BJ (cell line): ENCODE results near the gene OSBPL1A. TPM values are rescaled to one million over a fixed set of nuclear protein-coding genes. Genes with fewer than 3 reads are reported as not detected.

Experiments used
- CTCF ChIA-PET: fragments of 350-600 bp; formaldehyde crosslinking; extraction: SDS; loops from one replicate; lab custom pipeline; 2021; ENCODE audit warnings: antibody characterized with exemption, inconsistent platforms; lab: Yijun Ruan, JAX
- POLR2A ChIA-PET: fragments of 300-600 bp; sonication (Branson Sonifier 250); formaldehyde crosslinking; extraction: SDS; loops from one replicate; lab custom pipeline; 2021; ENCODE audit warnings: antibody characterized with exemption; lab: Charles Lee
- DNase-seq: peaks from one replicate; pipeline ENCODE4 v3.0.0-alpha.2; 2011; ENCODE audit warnings: low read depth
- H3K27me3 ChIP-seq: 2 replicates; pipeline ENCODE4 v1.6.0; 2011; ENCODE audit warnings: low read length; ENCODE audit not compliant: control insufficient read depth, insufficient read depth
- H3K36me3 ChIP-seq: 2 replicates; pipeline ENCODE4 v1.5.1; 2011; ENCODE audit warnings: low read length; ENCODE audit not compliant: control insufficient read depth, insufficient read depth
- H3K4me3 ChIP-seq: 2 replicates; pipeline ENCODE4 v1.5.1; 2011; ENCODE audit warnings: low read depth, mild to moderate bottlenecking, control low read depth, low read length
- CTCF ChIP-seq: IDR thresholded peaks from 2 replicates; pipeline ENCODE4 v1.5.1; 2011; ENCODE audit warnings: low read depth, mild to moderate bottlenecking, control low read depth, inconsistent platforms, low read length, moderate library complexity; ENCODE audit not compliant: insufficient read depth
- polyA plus RNA-seq: library from polyadenylated mRNA; depleted of rRNA; stranded (reverse); fragments of >200 nt; gene quantifications from 2 replicates; pipeline ENCODE4 v1.2.3, GENCODE V29; 2011

The OSBPL1A gene
- polyA plus RNA-seq, 1 experiment = 20.1 TPM

- H3K4me3 ChIP-seq = no peak overlapping the region
- H3K27me3 ChIP-seq = no peaks in the 10 kb centered on the region
- CTCF ChIA-PET = interaction anchor here (0.9 to 1.0 kb wide), 2 partner anchors 23 to 252 kb away, joined by 3 read pairs; no protein-coding TSS in a partner anchor
- DNase-seq = no peak
- H3K36me3 ChIP-seq = no peaks in the 10 kb centered on the region
- POLR2A ChIA-PET = no interaction called here
- no peak for TF ChIP-seq CTCF
Measured at GRCh38 chr18:24201699-24202687, 195.6 kb downstream of the OSBPL1A start.

GRCh38 chr18:24200494-24201290, 196.9 kb downstream of the OSBPL1A start:
- Histone ChIP-seq H3K27me3 (no peaks in the 10 kb centered on the region), H3K36me3 (no peaks in the 10 kb centered on the region), H3K4me3 (no peak overlapping the region)
- no peak for DNase-seq
- CTCF ChIA-PET = interaction anchor here (0.9 to 1.2 kb wide), 2 partner anchors 11 to 22 kb away, joined by 3 to 4 read pairs; no protein-coding TSS in a partner anchor
- POLR2A ChIA-PET = no interaction called here
- no peak for TF ChIP-seq CTCF

- POLR2A ChIA-PET = no interaction called here
Measured at GRCh38 chr18:24199372-24199962, 198.2 kb downstream of the OSBPL1A start.

GRCh38 chr18:24198461-24198860, 199.2 kb downstream of the OSBPL1A start:
- H3K4me3 ChIP-seq = no peak overlapping the region
- CTCF ChIA-PET = no interaction called here
- no peaks in the 10 kb centered on the region for H3K27me3 ChIP-seq
- TF ChIP-seq CTCF = no peak
- POLR2A ChIA-PET = no interaction called here
- DNase-seq = no peak
- no peaks in the 10 kb centered on the region for H3K36me3 ChIP-seq

More at GRCh38 chr18:24199372-24199962, 198.2 kb downstream of the OSBPL1A start:
- Histone ChIP-seq H3K27me3 (no peaks in the 10 kb centered on the region), H3K4me3 (no peak overlapping the region), H3K36me3 (no peaks in the 10 kb centered on the region)
- CTCF ChIA-PET = interaction anchor here (0.8 to 1.2 kb wide), 3 partner anchors 10 to 43 kb away, joined by 3 to 4 read pairs (median 3); no protein-coding TSS in a partner anchor
- no peak for TF ChIP-seq CTCF
- DNase-seq = no peak
